ENCODE data around the gene CATSPER1. TPM values are rescaled to one million over a fixed set of nuclear protein-coding genes. Genes with fewer than 3 reads are reported as not detected.

Gene CATSPER1
- total and polyA plus RNA-seq, 2 of the 13 experiments (the other 11 are each of a cell fraction or from before 2014, with no cell fraction given) = 0.17 TPM; not detected in 1

GRCh38 chr11:66051766-66052663, 25.7 kb upstream of the CATSPER1 start, which contains the start of gene SF3B2 (continued):
- TF ChIP-seq, protein P1, sequence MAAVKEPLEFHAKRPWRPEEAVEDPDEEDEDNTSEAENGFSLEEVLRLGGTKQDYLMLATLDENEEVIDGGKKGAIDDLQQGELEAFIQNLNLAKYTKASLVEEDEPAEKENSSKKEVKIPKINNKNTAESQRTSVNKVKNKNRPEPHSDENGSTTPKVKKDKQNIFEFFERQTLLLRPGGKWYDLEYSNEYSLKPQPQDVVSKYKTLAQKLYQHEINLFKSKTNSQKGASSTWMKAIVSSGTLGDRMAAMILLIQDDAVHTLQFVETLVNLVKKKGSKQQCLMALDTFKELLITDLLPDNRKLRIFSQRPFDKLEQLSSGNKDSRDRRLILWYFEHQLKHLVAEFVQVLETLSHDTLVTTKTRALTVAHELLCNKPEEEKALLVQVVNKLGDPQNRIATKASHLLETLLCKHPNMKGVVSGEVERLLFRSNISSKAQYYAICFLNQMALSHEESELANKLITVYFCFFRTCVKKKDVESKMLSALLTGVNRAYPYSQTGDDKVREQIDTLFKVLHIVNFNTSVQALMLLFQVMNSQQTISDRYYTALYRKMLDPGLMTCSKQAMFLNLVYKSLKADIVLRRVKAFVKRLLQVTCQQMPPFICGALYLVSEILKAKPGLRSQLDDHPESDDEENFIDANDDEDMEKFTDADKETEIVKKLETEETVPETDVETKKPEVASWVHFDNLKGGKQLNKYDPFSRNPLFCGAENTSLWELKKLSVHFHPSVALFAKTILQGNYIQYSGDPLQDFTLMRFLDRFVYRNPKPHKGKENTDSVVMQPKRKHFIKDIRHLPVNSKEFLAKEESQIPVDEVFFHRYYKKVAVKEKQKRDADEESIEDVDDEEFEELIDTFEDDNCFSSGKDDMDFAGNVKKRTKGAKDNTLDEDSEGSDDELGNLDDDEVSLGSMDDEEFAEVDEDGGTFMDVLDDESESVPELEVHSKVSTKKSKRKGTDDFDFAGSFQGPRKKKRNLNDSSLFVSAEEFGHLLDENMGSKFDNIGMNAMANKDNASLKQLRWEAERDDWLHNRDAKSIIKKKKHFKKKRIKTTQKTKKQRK (IDR thresholded peaks at IDR 0.05; ENCODE audit: low read length) = no peak
- TF ChIP-seq, protein P2, sequence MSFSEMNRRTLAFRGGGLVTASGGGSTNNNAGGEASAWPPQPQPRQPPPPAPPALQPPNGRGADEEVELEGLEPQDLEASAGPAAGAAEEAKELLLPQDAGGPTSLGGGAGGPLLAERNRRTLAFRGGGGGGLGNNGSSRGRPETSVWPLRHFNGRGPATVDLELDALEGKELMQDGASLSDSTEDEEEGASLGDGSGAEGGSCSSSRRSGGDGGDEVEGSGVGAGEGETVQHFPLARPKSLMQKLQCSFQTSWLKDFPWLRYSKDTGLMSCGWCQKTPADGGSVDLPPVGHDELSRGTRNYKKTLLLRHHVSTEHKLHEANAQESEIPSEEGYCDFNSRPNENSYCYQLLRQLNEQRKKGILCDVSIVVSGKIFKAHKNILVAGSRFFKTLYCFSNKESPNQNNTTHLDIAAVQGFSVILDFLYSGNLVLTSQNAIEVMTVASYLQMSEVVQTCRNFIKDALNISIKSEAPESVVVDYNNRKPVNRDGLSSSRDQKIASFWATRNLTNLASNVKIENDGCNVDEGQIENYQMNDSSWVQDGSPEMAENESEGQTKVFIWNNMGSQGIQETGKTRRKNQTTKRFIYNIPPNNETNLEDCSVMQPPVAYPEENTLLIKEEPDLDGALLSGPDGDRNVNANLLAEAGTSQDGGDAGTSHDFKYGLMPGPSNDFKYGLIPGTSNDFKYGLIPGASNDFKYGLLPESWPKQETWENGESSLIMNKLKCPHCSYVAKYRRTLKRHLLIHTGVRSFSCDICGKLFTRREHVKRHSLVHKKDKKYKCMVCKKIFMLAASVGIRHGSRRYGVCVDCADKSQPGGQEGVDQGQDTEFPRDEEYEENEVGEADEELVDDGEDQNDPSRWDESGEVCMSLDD (CRISPR knock-in tag; IDR thresholded peaks at IDR 0.05; ENCODE audit: borderline replicate concordance) = no peak
- TF ChIP-seq ZEB1 (IDR thresholded peaks at IDR 0.05; ENCODE audit: insufficient replicate concordance, low read depth) (peak; percentile 76), CTCF (CRISPR knock-in tag; IDR thresholded peaks at IDR 0.05) (peak; percentile 24; the same call in 1 of the 2 replicates), NFKB2 (CRISPR knock-in tag; IDR thresholded peaks at IDR 0.05; ENCODE audit: borderline replicate concordance) (no peak), ZNF260 (CRISPR knock-in tag; IDR thresholded peaks at IDR 0.05; ENCODE audit: borderline replicate concordance, low read depth) (no peak), ZZZ3 (CRISPR knock-in tag; IDR thresholded peaks at IDR 0.05; ENCODE audit: borderline replicate concordance) (no peak; the same call in 1 of the 2 replicates), AGO1 (IDR thresholded peaks at IDR 0.05; ENCODE audit: low read depth, low read length, poor library complexity, severe bottlenecking) (peak; percentile 38), HNF4G (IDR thresholded peaks at IDR 0.05; ENCODE audit: borderline replicate concordance, low read depth, low read length) (no peak), HNF4G (CRISPR knock-in tag; IDR thresholded peaks at IDR 0.05; ENCODE audit: borderline replicate concordance, low read depth) (peak; percentile 62; the same call in 1 of the 2 replicates), PCBP1 (IDR thresholded peaks at IDR 0.05; ENCODE audit: borderline replicate concordance, low read depth, low read length) (0 out of 2 replicates have a peak, but pooled peaks have one; percentile 43), POLR2A (IDR thresholded peaks at IDR 0.05; ENCODE audit: insufficient read depth in 1 of 2, low read depth in 2 of 2, low read length in 2 of 2) (peak; percentile 76 to 82), SNAPC2 (CRISPR knock-in tag; IDR thresholded peaks at IDR 0.05) (0 out of 2 replicates have a peak, but pooled peaks have one; percentile 61), ZNF234 (CRISPR knock-in tag; conservative IDR thresholded peaks at IDR 0.05) (no peak), PITX1 (CRISPR knock-in tag; IDR thresholded peaks at IDR 0.05) (peak; percentile 8; the same call in 1 of the 2 replicates), RFX5 (IDR thresholded peaks at IDR 0.05; ENCODE audit: low read depth, low read length) (no peak)
